ENCODE data around the gene MOSPD3.

The MOSPD3 gene

DNA sequence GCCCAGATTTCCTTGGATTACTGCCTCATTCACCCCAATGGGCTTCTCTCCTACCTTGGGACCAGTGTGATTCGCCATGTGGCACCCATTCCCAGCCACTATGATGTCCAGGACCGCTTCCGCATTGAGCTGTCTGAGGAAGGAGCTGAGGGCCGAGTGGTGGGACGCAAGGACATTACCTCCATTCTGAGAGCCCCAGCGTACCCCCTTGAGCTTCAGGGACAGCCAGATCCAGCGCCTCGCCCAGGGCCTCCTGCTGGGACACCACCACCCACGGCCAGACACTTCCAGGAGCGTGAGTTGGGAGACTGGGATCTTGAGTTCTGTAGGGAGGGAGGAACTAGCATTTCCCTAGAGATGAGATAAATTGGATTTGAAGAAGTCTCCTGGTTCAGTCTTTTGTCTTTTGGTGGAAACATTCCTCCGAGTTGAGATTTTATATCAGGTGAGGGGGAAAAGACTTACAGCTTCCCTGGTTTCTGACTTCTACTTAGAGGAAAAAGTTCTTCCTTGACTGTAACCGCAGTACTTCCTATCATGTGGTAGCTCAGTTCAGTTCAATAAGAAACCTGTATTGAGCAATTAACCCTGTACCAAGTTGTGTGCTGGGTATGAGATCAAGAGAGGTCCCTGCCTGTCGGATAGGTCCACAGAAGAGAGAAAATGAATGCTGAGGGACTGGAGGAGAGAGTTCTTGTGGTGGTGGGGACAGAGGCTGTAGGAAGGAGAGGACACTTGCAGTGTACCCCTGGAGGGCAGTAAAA lies 1.3 kb downstream of the MOSPD3 start:
- TF ChIP-seq, protein P1, sequence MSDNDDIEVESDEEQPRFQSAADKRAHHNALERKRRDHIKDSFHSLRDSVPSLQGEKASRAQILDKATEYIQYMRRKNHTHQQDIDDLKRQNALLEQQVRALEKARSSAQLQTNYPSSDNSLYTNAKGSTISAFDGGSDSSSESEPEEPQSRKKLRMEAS (IDR thresholded peaks at IDR 0.05; ENCODE audit: low read depth, low read length) = no peak
- TF ChIP-seq POLR2A (IDR thresholded peaks at IDR 0.05; ENCODE audit: extremely low read depth, insufficient read length) (no peak), MYC (IDR thresholded peaks at IDR 0.05; ENCODE audit: low read depth, low read length) (0 out of 2 replicates have a peak, but pooled peaks have one; percentile 24), CTCF (IDR thresholded peaks at IDR 0.05; ENCODE audit: low read depth, low read length) (no peak)
- peak overlapping the region; percentile 81 for H3K4me3 ChIP-seq (ENCODE audit: low read depth, low read length)
- DNase-seq (ENCODE audit: low read depth) = peak; percentile 69

GRCh38 chr7:100614308-100614861 lies 2.0 kb downstream of the MOSPD3 start:
- DNase-seq (ENCODE audit: low read depth) = no peak
- no peak overlapping the region for H3K4me3 ChIP-seq (ENCODE audit: low read depth, low read length)
- TF ChIP-seq MYC (IDR thresholded peaks at IDR 0.05; ENCODE audit: low read depth, low read length) = no peak
- TF ChIP-seq, protein P1 (IDR thresholded peaks at IDR 0.05; ENCODE audit: low read depth, low read length) = no peak
- no peak for TF ChIP-seq POLR2A (IDR thresholded peaks at IDR 0.05; ENCODE audit: extremely low read depth, insufficient read length)
- TF ChIP-seq CTCF (IDR thresholded peaks at IDR 0.05; ENCODE audit: low read depth, low read length) = no peak

DNA sequence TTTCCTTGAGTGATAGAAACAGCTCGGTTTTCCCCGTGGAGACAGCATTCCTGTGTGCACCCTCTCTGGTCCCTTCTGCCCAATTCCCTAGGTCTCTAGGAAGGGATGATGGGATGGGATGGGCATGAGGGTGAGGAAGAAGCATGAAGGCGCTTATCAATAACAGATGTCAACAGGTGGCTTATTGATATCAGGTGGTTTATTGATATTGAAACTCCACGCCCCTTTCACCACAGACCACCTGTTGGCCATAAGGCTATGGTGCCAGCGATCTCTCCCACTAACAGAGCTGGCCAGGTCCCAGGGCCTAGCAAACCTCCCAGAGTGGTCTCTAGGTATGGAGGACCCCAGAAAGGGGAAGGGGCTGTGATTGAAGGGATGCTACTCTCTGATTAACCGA lies 7.9 kb downstream of the MOSPD3 start:
- DNase-seq (ENCODE audit: low read depth) = no peak
- H3K4me3 ChIP-seq (ENCODE audit: low read depth, low read length) = no peak overlapping the region
- TF ChIP-seq, protein P1 (IDR thresholded peaks at IDR 0.05; ENCODE audit: low read depth, low read length) = no peak
- no peak for TF ChIP-seq CTCF (IDR thresholded peaks at IDR 0.05; ENCODE audit: low read depth, low read length)
- TF ChIP-seq MYC (IDR thresholded peaks at IDR 0.05; ENCODE audit: low read depth, low read length) = no peak
- TF ChIP-seq POLR2A (IDR thresholded peaks at IDR 0.05; ENCODE audit: extremely low read depth, insufficient read length) = no peak

DNA sequence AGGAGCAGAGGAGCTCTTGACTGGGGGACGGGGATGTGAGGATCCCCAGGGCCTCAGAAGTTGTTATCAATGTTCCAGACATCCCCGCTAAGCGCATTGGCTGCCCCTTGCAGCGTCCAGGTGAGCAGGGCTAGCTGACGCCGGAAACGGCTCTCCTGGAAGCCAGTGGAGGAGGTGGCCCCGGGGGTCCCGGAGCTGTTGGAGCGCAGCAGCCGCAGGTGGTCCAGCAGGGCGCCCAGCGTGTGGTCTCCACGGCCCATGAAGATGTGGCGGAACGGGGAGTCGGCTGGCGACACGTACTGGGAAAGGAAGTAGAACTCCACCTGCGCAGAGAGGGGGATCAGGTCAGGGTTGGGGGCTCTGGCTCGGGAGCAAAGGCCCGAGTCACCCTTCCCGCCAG lies 8.5 kb downstream of the MOSPD3 start:
- no peak for DNase-seq (ENCODE audit: low read depth)
- TF ChIP-seq MYC (IDR thresholded peaks at IDR 0.05; ENCODE audit: low read depth, low read length) (no peak), CTCF (IDR thresholded peaks at IDR 0.05; ENCODE audit: low read depth, low read length) (no peak), POLR2A (IDR thresholded peaks at IDR 0.05; ENCODE audit: extremely low read depth, insufficient read length) (no peak)
- TF ChIP-seq, protein P1 (IDR thresholded peaks at IDR 0.05; ENCODE audit: low read depth, low read length) = no peak

GRCh38 chr7:100621554-100621953 lies 9.2 kb downstream of the MOSPD3 start:
- DNase-seq (ENCODE audit: low read depth) = no peak
- TF ChIP-seq, protein P1 (IDR thresholded peaks at IDR 0.05; ENCODE audit: low read depth, low read length) = no peak
- TF ChIP-seq POLR2A (IDR thresholded peaks at IDR 0.05; ENCODE audit: extremely low read depth, insufficient read length) = no peak
- no peak for TF ChIP-seq CTCF (IDR thresholded peaks at IDR 0.05; ENCODE audit: low read depth, low read length)
- TF ChIP-seq MYC (IDR thresholded peaks at IDR 0.05; ENCODE audit: low read depth, low read length) = no peak
- H3K4me3 ChIP-seq (ENCODE audit: low read depth, low read length) = no peak overlapping the region

More for the DNA sequence above, 8.5 kb downstream of the MOSPD3 start:
- H3K4me3 ChIP-seq (ENCODE audit: low read depth, low read length) = no peak overlapping the region

All from NB4 (cell line).